ENCODE data around the gene MLLT6. TPM values are rescaled to one million over a fixed set of nuclear protein-coding genes. Genes with fewer than 3 reads are reported as not detected.

Gene MLLT6
- total and polyA plus RNA-seq, 2 of the 13 experiments (the other 11 are each of a cell fraction or from before 2014, with no cell fraction given) = 50.7 to 69.5 TPM

DNA sequence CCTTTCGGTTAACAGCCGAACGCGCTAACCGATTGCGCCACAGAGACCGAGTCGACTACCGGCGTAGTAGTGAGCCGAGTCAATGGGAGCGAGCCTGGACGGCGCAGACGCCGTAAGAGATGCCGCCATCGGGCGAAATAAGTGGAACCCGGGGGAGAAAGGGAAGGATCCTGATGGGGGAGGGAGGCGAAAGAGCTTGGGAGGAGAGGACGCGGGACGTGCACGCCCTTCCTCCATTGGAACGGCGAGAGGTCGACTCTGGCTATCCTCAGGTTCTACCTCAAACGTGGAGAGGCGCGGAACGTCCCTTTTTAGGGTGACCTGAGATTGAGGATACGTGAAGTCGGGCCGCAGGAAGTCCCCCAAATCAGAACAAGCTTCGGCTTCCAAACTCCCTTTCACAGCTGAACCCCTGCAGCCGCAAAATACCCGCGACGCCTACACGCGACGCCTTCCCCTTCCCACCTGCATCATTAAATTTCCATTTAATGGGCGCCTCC, 46.8 kb downstream of the MLLT6 start (continued):
- TF ChIP-seq, protein P1, sequence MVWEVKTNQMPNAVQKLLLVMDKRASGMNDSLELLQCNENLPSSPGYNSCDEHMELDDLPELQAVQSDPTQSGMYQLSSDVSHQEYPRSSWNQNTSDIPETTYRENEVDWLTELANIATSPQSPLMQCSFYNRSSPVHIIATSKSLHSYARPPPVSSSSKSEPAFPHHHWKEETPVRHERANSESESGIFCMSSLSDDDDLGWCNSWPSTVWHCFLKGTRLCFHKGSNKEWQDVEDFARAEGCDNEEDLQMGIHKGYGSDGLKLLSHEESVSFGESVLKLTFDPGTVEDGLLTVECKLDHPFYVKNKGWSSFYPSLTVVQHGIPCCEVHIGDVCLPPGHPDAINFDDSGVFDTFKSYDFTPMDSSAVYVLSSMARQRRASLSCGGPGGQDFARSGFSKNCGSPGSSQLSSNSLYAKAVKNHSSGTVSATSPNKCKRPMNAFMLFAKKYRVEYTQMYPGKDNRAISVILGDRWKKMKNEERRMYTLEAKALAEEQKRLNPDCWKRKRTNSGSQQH (CRISPR knock-in tag; IDR thresholded peaks at IDR 0.05; ENCODE audit: low read depth) = no peak
- TF ChIP-seq HOXA5 (CRISPR knock-in tag; IDR thresholded peaks at IDR 0.05) (0 out of 2 replicates have a peak, but pooled peaks have one; percentile 79), PAWR (CRISPR knock-in tag; IDR thresholded peaks at IDR 0.05; ENCODE audit: borderline replicate concordance) (no peak), ZNF350 (CRISPR knock-in tag; IDR thresholded peaks at IDR 0.05; ENCODE audit: borderline replicate concordance, low read depth) (peak; percentile 84), ZNF556 (CRISPR knock-in tag; IDR thresholded peaks at IDR 0.05; ENCODE audit: borderline replicate concordance) (peak; percentile 66; the same call in 1 of the 2 replicates), STAT5B (CRISPR knock-in tag; IDR thresholded peaks at IDR 0.05) (peak; percentile 63; the same call in 1 of the 2 replicates), CC2D1A (CRISPR knock-in tag; IDR thresholded peaks at IDR 0.05) (no peak), ZNF274 (CRISPR knock-in tag; IDR thresholded peaks at IDR 0.05) (no peak), MZF1 (CRISPR knock-in tag; IDR thresholded peaks at IDR 0.05; ENCODE audit: borderline replicate concordance) (no peak), ELF1 (CRISPR knock-in tag; IDR thresholded peaks at IDR 0.05) (peak; percentile 58; the same call in 1 of the 2 replicates), ZNF12 (CRISPR knock-in tag; IDR thresholded peaks at IDR 0.05) (peak; percentile 69; the same call in 1 of the 2 replicates), IRF2 (CRISPR knock-in tag; IDR thresholded peaks at IDR 0.05) (peak; percentile 72)
- TF ChIP-seq, protein P2, sequence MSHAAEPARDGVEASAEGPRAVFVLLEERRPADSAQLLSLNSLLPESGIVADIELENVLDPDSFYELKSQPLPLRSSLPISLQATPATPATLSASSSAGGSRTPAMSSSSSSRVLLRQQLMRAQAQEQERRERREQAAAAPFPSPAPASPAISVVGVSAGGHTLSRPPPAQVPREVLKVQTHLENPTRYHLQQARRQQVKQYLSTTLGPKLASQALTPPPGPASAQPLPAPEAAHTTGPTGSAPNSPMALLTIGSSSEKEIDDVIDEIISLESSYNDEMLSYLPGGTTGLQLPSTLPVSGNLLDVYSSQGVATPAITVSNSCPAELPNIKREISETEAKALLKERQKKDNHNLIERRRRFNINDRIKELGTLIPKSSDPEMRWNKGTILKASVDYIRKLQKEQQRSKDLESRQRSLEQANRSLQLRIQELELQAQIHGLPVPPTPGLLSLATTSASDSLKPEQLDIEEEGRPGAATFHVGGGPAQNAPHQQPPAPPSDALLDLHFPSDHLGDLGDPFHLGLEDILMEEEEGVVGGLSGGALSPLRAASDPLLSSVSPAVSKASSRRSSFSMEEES (CRISPR knock-in tag; IDR thresholded peaks at IDR 0.05) = 0 out of 2 replicates have a peak, but pooled peaks have one; percentile 15
- TF ChIP-seq, protein P3, sequence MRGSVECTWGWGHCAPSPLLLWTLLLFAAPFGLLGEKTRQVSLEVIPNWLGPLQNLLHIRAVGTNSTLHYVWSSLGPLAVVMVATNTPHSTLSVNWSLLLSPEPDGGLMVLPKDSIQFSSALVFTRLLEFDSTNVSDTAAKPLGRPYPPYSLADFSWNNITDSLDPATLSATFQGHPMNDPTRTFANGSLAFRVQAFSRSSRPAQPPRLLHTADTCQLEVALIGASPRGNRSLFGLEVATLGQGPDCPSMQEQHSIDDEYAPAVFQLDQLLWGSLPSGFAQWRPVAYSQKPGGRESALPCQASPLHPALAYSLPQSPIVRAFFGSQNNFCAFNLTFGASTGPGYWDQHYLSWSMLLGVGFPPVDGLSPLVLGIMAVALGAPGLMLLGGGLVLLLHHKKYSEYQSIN (CRISPR knock-in tag; IDR thresholded peaks at IDR 0.05; ENCODE audit: borderline replicate concordance) = no peak
- TF ChIP-seq, protein P4, sequence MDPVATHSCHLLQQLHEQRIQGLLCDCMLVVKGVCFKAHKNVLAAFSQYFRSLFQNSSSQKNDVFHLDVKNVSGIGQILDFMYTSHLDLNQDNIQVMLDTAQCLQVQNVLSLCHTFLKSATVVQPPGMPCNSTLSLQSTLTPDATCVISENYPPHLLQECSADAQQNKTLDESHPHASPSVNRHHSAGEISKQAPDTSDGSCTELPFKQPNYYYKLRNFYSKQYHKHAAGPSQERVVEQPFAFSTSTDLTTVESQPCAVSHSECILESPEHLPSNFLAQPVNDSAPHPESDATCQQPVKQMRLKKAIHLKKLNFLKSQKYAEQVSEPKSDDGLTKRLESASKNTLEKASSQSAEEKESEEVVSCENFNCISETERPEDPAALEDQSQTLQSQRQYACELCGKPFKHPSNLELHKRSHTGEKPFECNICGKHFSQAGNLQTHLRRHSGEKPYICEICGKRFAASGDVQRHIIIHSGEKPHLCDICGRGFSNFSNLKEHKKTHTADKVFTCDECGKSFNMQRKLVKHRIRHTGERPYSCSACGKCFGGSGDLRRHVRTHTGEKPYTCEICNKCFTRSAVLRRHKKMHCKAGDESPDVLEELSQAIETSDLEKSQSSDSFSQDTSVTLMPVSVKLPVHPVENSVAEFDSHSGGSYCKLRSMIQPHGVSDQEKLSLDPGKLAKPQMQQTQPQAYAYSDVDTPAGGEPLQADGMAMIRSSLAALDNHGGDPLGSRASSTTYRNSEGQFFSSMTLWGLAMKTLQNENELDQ (CRISPR knock-in tag; IDR thresholded peaks at IDR 0.05; ENCODE audit: borderline replicate concordance) = 0 out of 2 replicates have a peak, but pooled peaks have one; percentile 19
- TF ChIP-seq, protein P5, sequence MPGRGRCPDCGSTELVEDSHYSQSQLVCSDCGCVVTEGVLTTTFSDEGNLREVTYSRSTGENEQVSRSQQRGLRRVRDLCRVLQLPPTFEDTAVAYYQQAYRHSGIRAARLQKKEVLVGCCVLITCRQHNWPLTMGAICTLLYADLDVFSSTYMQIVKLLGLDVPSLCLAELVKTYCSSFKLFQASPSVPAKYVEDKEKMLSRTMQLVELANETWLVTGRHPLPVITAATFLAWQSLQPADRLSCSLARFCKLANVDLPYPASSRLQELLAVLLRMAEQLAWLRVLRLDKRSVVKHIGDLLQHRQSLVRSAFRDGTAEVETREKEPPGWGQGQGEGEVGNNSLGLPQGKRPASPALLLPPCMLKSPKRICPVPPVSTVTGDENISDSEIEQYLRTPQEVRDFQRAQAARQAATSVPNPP (CRISPR knock-in tag; IDR thresholded peaks at IDR 0.05) = no peak; the same call in 1 of the 2 replicates
- TF ChIP-seq, protein P6, sequence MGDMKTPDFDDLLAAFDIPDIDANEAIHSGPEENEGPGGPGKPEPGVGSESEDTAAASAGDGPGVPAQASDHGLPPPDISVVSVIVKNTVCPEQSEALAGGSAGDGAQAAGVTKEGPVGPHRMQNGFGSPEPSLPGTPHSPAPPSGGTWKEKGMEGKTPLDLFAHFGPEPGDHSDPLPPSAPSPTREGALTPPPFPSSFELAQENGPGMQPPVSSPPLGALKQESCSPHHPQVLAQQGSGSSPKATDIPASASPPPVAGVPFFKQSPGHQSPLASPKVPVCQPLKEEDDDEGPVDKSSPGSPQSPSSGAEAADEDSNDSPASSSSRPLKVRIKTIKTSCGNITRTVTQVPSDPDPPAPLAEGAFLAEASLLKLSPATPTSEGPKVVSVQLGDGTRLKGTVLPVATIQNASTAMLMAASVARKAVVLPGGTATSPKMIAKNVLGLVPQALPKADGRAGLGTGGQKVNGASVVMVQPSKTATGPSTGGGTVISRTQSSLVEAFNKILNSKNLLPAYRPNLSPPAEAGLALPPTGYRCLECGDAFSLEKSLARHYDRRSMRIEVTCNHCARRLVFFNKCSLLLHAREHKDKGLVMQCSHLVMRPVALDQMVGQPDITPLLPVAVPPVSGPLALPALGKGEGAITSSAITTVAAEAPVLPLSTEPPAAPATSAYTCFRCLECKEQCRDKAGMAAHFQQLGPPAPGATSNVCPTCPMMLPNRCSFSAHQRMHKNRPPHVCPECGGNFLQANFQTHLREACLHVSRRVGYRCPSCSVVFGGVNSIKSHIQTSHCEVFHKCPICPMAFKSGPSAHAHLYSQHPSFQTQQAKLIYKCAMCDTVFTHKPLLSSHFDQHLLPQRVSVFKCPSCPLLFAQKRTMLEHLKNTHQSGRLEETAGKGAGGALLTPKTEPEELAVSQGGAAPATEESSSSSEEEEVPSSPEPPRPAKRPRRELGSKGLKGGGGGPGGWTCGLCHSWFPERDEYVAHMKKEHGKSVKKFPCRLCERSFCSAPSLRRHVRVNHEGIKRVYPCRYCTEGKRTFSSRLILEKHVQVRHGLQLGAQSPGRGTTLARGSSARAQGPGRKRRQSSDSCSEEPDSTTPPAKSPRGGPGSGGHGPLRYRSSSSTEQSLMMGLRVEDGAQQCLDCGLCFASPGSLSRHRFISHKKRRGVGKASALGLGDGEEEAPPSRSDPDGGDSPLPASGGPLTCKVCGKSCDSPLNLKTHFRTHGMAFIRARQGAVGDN (CRISPR knock-in tag; IDR thresholded peaks at IDR 0.05) = peak; percentile 69; the same call in 1 of the 2 replicates

Measured in HepG2 (cell line).